ENCODE measurements around the gene PCDH15.

The PCDH15 gene

GRCh38 chr10:54478601-54479000, 322.4 kb downstream of the PCDH15 start:
- no peaks in the 10 kb centered on the region for H3K9me3 ChIP-seq (ENCODE audit: severe bottlenecking)
- H3K27me3 ChIP-seq (ENCODE audit: insufficient read depth, low read depth, severe bottlenecking), result no peaks in the 10 kb centered on the region
- TF ChIP-seq CTCF (IDR thresholded peaks at IDR 0.05; ENCODE audit: low read depth, low read length), result no peak
- no peak for DNase-seq
- no peaks in the 10 kb centered on the region for H3K36me3 ChIP-seq
- H3K27ac ChIP-seq, result no peak overlapping the region
- H3K4me3 ChIP-seq (ENCODE audit: low read depth, low read length), result no peak overlapping the region

GRCh38 chr10:54477738-54478137, 323.3 kb downstream of the PCDH15 start:
- Histone ChIP-seq H3K36me3 (no peaks in the 10 kb centered on the region), H3K27me3 (ENCODE audit: insufficient read depth, low read depth, severe bottlenecking) (no peaks in the 10 kb centered on the region), H3K4me3 (ENCODE audit: low read depth, low read length) (no peak overlapping the region), H3K27ac (no peak overlapping the region), H3K9me3 (ENCODE audit: severe bottlenecking) (no peaks in the 10 kb centered on the region)
- TF ChIP-seq CTCF (IDR thresholded peaks at IDR 0.05; ENCODE audit: low read depth, low read length), result no peak
- DNase-seq, result no peak

DNA sequence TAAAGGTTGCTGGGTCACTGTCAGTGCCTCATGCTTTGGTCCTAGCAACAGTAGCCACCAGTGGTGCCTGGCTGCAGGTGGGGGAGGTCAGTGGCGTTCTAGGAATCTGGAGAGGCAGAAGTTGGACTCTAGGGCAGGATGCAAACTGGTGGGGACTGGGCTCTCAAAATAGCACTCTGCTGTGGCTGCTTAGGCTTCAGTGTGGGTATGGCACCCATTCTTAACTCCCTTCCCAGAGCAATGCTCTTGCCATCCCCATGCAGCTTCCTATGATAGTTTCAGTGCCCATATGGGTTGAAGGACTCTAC, 330.8 kb downstream of the PCDH15 start:
- TF ChIP-seq CTCF (IDR thresholded peaks at IDR 0.05; ENCODE audit: low read depth, low read length), result no peak
- no peak for DNase-seq
- H3K9me3 ChIP-seq (ENCODE audit: severe bottlenecking), result no peaks in the 10 kb centered on the region
- no peaks in the 10 kb centered on the region for H3K36me3 ChIP-seq
- no peak overlapping the region for H3K27ac ChIP-seq
- H3K4me3 ChIP-seq (ENCODE audit: low read depth, low read length), result no peak overlapping the region
- no peaks in the 10 kb centered on the region for H3K27me3 ChIP-seq (ENCODE audit: insufficient read depth, low read depth, severe bottlenecking)

GRCh38 chr10:54469587-54470323, 331.3 kb downstream of the PCDH15 start:
- no peak for DNase-seq
- no peak for TF ChIP-seq CTCF (IDR thresholded peaks at IDR 0.05; ENCODE audit: low read depth, low read length)

GRCh38 chr10:54454271-54454670, 346.8 kb downstream of the PCDH15 start:
- H3K36me3 ChIP-seq, result no peaks in the 10 kb centered on the region

More at GRCh38 chr10:54469587-54470323, 331.3 kb downstream of the PCDH15 start:
- no peak overlapping the region for H3K4me3 ChIP-seq (ENCODE audit: low read depth, low read length)
- no peaks in the 10 kb centered on the region for H3K27me3 ChIP-seq (ENCODE audit: insufficient read depth, low read depth, severe bottlenecking)
- no peaks in the 10 kb centered on the region for H3K36me3 ChIP-seq
- H3K9me3 ChIP-seq (ENCODE audit: severe bottlenecking), result no peaks in the 10 kb centered on the region
- no peak overlapping the region for H3K27ac ChIP-seq

More at GRCh38 chr10:54454271-54454670, 346.8 kb downstream of the PCDH15 start:
- DNase-seq, result no peak
- Histone ChIP-seq H3K27ac (no peak overlapping the region), H3K9me3 (ENCODE audit: severe bottlenecking) (no peaks in the 10 kb centered on the region), H3K4me3 (ENCODE audit: low read depth, low read length) (no peak overlapping the region), H3K27me3 (ENCODE audit: insufficient read depth, low read depth, severe bottlenecking) (no peaks in the 10 kb centered on the region)
- TF ChIP-seq CTCF (IDR thresholded peaks at IDR 0.05; ENCODE audit: low read depth, low read length), result no peak
